Loucy (cell line): ENCODE measurements around the gene ACSF3.

Experiments
- EZH2phosphoT487 ChIP-seq: fragments of 200-600 bp; IDR thresholded peaks from 2 replicates; pipeline ENCODE4 v1.6.1; 2018; ENCODE audit warnings: antibody characterized with exemption, mild to moderate bottlenecking, moderate library complexity, borderline replicate concordance
- TF ChIP-seq, protein P1 (sequence below): fragments of 200-600 bp; sonication (generic); conservative IDR thresholded peaks from 2 replicates; pipeline ENCODE4 v1.5.1; 2014; ENCODE audit warnings: mild to moderate bottlenecking, antibody characterized with exemption, low read length

DNA sequence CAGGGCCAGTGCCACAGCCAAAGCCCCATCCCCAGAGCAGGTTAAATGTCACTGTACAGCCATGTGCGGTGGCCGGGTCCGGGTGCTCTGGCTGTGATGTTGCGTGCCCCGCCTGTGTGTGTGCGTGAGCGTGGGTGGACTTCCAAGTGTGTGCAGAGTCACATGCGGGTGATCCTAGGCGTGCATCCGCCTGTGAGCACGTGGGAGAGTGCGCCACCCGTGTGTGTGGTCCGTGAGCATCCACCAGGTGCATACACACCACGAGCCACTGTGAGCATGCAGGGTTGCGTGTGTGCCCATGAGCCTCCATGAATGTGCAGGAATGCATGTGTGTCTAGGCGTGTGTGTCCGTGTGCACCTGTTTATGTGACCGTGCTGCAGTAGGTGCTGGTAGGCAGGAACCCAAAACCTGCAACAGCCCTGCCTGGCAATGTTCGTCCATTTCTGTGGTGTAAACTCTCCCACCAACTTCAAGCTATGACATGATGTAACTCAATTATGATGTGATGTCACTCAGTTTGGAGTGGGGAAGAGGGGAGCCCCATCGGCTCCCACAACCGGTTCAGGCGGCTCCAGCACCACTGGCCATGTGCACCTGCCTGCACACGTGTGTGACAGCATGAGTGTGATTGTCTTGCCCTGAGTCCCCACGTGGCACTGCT lies 37.6 kb upstream of the ACSF3 start:
- TF ChIP-seq, protein P1, sequence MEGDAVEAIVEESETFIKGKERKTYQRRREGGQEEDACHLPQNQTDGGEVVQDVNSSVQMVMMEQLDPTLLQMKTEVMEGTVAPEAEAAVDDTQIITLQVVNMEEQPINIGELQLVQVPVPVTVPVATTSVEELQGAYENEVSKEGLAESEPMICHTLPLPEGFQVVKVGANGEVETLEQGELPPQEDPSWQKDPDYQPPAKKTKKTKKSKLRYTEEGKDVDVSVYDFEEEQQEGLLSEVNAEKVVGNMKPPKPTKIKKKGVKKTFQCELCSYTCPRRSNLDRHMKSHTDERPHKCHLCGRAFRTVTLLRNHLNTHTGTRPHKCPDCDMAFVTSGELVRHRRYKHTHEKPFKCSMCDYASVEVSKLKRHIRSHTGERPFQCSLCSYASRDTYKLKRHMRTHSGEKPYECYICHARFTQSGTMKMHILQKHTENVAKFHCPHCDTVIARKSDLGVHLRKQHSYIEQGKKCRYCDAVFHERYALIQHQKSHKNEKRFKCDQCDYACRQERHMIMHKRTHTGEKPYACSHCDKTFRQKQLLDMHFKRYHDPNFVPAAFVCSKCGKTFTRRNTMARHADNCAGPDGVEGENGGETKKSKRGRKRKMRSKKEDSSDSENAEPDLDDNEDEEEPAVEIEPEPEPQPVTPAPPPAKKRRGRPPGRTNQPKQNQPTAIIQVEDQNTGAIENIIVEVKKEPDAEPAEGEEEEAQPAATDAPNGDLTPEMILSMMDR: no peak
- TF ChIP-seq EZH2phosphoT487: no peak
